Left ventricle myocardium inferior (tissue), 1 donor: ENCODE measurements around the gene SLC2A4RG. TPM values are rescaled to one million over a fixed set of nuclear protein-coding genes. Genes with fewer than 3 reads are reported as not detected.
A peak's percentile ranks its signal among the peaks of the same experiment; 100 is the strongest.

Source experiments
- DNase-seq: peaks from one replicate; pipeline ENCODE4 v3.0.0-alpha.2; 2020
- H3K27ac ChIP-seq: fragments of 200-600 bp; replicated peaks from 2 replicates; pipeline ENCODE4 v1.8.0; 2021
- H3K27me3 ChIP-seq: fragments of 200-600 bp; 2 replicates; pipeline ENCODE4 v1.8.0; 2021; ENCODE audit warnings: low read depth
- H3K36me3 ChIP-seq: fragments of 200-600 bp; 2 replicates; pipeline ENCODE4 v1.8.0; 2021
- H3K4me1 ChIP-seq: fragments of 200-600 bp; 2 replicates; pipeline ENCODE4 v1.8.0; 2021
- H3K4me3 ChIP-seq: fragments of 200-600 bp; 2 replicates; pipeline ENCODE4 v1.8.0; 2021; ENCODE audit warnings: mild to moderate bottlenecking, moderate library complexity
- H3K9me3 ChIP-seq: fragments of 200-600 bp; replicated peaks from 2 replicates; pipeline ENCODE4 v1.8.0; 2021
- intact Hi-C: fragments of 100-400 bp; cut with micrococcal nuclease; formaldehyde crosslinking; loops from one replicate; pipeline ENCODE4 v1.11.0; 2022
- total RNA-seq: library from RNA; stranded (reverse); fragmentation: NEBNext Ultra II Directional; extraction: Animal tissue kit (Norgen Biotek cat#: 25700); gene quantifications from one replicate; pipeline ENCODE4 v1.2.1, GENCODE V29; 2021
- TF ChIP-seq, protein P1 (sequence below): fragments of 200-600 bp; IDR thresholded peaks from 2 replicates; pipeline ENCODE4 v1.8.0; 2021; ENCODE audit warnings: antibody characterized with exemption, mild to moderate bottlenecking, borderline replicate concordance
- donor health status: DM: no; HTN: yes; CAD: no; lungs with severe emphysema.

The SLC2A4RG gene
- total RNA-seq, 1 donor from 2014 or later = 79.2 TPM

DNA sequence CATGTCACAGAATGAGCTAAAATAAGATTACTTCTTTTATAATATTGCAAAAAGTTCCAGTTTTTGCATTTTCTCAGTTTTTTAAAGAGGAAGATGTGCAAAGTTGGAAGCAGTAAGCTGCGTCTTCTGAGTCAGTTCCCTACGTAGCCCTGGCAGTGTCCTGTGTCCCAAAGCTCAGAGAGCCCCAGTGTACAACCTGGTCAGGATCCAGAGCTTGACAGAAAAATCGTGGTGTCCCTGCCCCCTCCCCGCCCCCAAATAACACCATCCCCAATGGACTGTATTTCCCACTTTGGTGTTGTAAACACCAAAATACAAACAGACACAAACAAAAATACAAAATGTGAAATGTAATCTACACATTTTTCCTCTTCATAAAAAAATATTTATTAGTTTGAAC lies 4.6 kb downstream of the SLC2A4RG start:
- no peak overlapping the region for H3K4me3 ChIP-seq
- no peak overlapping the region for H3K27ac ChIP-seq
- H3K27me3 ChIP-seq = no peaks in the 10 kb centered on the region
- no peak for DNase-seq
- peaks cover 52% of the 10 kb centered on the region for H3K36me3 ChIP-seq
- intact Hi-C loops = no loop called here
- no peaks in the 10 kb centered on the region for H3K9me3 ChIP-seq
- H3K4me1 ChIP-seq = peaks cover 40% of the 10 kb centered on the region
- TF ChIP-seq, protein P1, sequence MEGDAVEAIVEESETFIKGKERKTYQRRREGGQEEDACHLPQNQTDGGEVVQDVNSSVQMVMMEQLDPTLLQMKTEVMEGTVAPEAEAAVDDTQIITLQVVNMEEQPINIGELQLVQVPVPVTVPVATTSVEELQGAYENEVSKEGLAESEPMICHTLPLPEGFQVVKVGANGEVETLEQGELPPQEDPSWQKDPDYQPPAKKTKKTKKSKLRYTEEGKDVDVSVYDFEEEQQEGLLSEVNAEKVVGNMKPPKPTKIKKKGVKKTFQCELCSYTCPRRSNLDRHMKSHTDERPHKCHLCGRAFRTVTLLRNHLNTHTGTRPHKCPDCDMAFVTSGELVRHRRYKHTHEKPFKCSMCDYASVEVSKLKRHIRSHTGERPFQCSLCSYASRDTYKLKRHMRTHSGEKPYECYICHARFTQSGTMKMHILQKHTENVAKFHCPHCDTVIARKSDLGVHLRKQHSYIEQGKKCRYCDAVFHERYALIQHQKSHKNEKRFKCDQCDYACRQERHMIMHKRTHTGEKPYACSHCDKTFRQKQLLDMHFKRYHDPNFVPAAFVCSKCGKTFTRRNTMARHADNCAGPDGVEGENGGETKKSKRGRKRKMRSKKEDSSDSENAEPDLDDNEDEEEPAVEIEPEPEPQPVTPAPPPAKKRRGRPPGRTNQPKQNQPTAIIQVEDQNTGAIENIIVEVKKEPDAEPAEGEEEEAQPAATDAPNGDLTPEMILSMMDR = no peak

- Histone ChIP-seq H3K4me3 (no peak overlapping the region), H3K9me3 (no peaks in the 10 kb centered on the region), H3K4me1 (peaks cover 39% of the 10 kb centered on the region), H3K27me3 (no peaks in the 10 kb centered on the region), H3K27ac (peak overlapping the region; percentile 8), H3K36me3 (peaks cover 54% of the 10 kb centered on the region)
- intact Hi-C loops = no loop called here
- DNase-seq = no peak
- TF ChIP-seq, protein P1 = no peak
These were observed 5.2 kb downstream of the SLC2A4RG start for GRCh38 chr20:63744574-63745423.

DNA sequence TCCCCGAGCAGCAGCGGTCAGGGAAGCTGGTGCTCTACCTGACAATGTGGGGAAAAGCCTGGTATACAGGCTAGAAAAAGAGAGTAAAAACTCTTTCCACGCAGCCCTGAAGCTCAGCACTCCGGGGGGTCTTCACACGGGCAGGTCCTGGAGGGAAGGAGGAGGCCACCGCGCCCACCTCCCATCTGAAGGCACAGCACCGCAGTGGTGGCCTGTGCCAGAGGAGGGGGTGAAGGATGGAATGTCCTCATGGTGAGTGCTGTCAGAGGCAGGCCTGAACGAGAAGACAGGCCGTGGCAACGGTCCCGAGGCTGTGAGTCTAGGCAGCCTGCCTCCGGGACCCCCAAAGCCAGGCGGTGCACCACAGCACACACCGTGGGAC lies 5.8 kb downstream of the SLC2A4RG start:
- H3K36me3 ChIP-seq = peaks cover 61% of the 10 kb centered on the region

GRCh38 chr20:63745961-63746731 lies 6.6 kb downstream of the SLC2A4RG start:
- intact Hi-C loops = no loop called here
- no peak overlapping the region for H3K27ac ChIP-seq
- TF ChIP-seq, protein P1 = no peak
- H3K4me3 ChIP-seq = no peak overlapping the region
- peaks cover 28% of the 10 kb centered on the region for H3K4me1 ChIP-seq
- DNase-seq = no peak
- no peaks in the 10 kb centered on the region for H3K27me3 ChIP-seq
- H3K36me3 ChIP-seq = peaks cover 65% of the 10 kb centered on the region
- H3K9me3 ChIP-seq = no peaks in the 10 kb centered on the region

More for the DNA sequence above, 5.8 kb downstream of the SLC2A4RG start:
- Histone ChIP-seq H3K4me3 (no peak overlapping the region), H3K9me3 (no peaks in the 10 kb centered on the region), H3K4me1 (peaks cover 36% of the 10 kb centered on the region), H3K27ac (no peak overlapping the region), H3K27me3 (no peaks in the 10 kb centered on the region)
- intact Hi-C loops = no loop called here
- no peak for DNase-seq
- TF ChIP-seq, protein P1 = no peak

GRCh38 chr20:63746751-63747315 lies 7.3 kb downstream of the SLC2A4RG start:
- peaks cover 66% of the 10 kb centered on the region for H3K36me3 ChIP-seq
- H3K27ac ChIP-seq = no peak overlapping the region
- DNase-seq = no peak
- TF ChIP-seq, protein P1 = no peak
- H3K4me1 ChIP-seq = peaks cover 22% of the 10 kb centered on the region
- H3K9me3 ChIP-seq = no peaks in the 10 kb centered on the region
- H3K4me3 ChIP-seq = no peak overlapping the region
- H3K27me3 ChIP-seq = no peaks in the 10 kb centered on the region
- intact Hi-C loops = no loop called here
